Sigmoid colon (tissue), 7 donors: ENCODE data around the gene PHKB. TPM values are rescaled to one million over a fixed set of nuclear protein-coding genes. Genes with fewer than 3 reads are reported as not detected.

ENCODE experiments used
- DNase-seq: peaks from one replicate; pipeline ENCODE4 v3.0.0-alpha.2; 2019
- H3K27ac ChIP-seq, 4 donors: fragments of 200-600 bp; sonication (generic); one replicate each; pipeline ENCODE4 v1.5.1; 2016 to 2019; ENCODE audit warnings: mild to moderate bottlenecking in 1 of 4
- H3K27me3 ChIP-seq, 3 donors: fragments of 200-600 bp; sonication (generic); one replicate each; pipeline ENCODE4 v1.5.1; 2019; ENCODE audit warnings: mild to moderate bottlenecking in 1 of 3
- H3K36me3 ChIP-seq, 4 donors: fragments of 200-600 bp; sonication (generic); one replicate each; pipeline ENCODE4 v1.5.1; 2016 to 2019
- H3K4me1 ChIP-seq, 4 donors: fragments of 200-600 bp; sonication (generic); one replicate each; pipeline ENCODE4 v1.5.1; 2017 to 2019
- H3K4me3 ChIP-seq, 4 donors: fragments of 200-600 bp; sonication (generic); one replicate each; pipeline ENCODE4 v1.5.1; 2017 to 2019; ENCODE audit warnings: mild to moderate bottlenecking in 2 of 4, moderate library complexity in 1 of 4
- H3K9me3 ChIP-seq, 4 donors: fragments of 200-600 bp in 3 of 4; sonication (generic) in 3 of 4; one replicate each; pipeline versions ENCODE4 v1.5.1 to v1.6.1; 2013 to 2019
- CTCF ChIP-seq, 4 experiments: fragments of 450-650 bp in 3 of 4; fragments of 200-600 bp in 1 of 4; IDR thresholded peaks; one replicate each; pipeline ENCODE4 v1.5.1; 2016 to 2019; ENCODE audit warnings: antibody characterized with exemption in 4 of 4, mild to moderate bottlenecking in 3 of 4, moderate library complexity in 2 of 4
- EP300 ChIP-seq, 4 donors: sonication (generic); formaldehyde crosslinking; IDR thresholded peaks; one replicate each; pipeline ENCODE4 v1.6.1; 2017; ENCODE audit warnings: antibody characterized with exemption in 4 of 4
- POLR2A ChIP-seq, 2 donors: fragments of 450-650 bp; IDR thresholded peaks; one replicate each; pipeline ENCODE4 v1.6.1; 2016; ENCODE audit warnings: antibody characterized with exemption in 2 of 2, mild to moderate bottlenecking in 2 of 2, moderate library complexity in 2 of 2
- POLR2AphosphoS5 ChIP-seq, 4 donors: sonication (generic); formaldehyde crosslinking; IDR thresholded peaks; one replicate each; pipeline ENCODE4 v1.6.1; 2017; ENCODE audit warnings: antibody characterized with exemption in 4 of 4
- WGBS, 2 donors: extraction: QIAGEN DNeasy Blood & Tissue Kit; methylation state at CpG; one replicate each; pipeline ENCODE4 v1.1.7; 2013; 5-methylcytosine and 5-hydroxymethylcytosine counted together
- intact Hi-C: fragments of 100-400 bp; cut with DNase I; formaldehyde crosslinking; loops from one replicate; pipeline ENCODE4 v1.15.1; 2023
- polyA plus RNA-seq, 3 donors: library from polyadenylated mRNA; stranded (reverse); fragments of 200-250 nt; gene quantifications; one replicate each; pipeline ENCODE4 v1.2.3, GENCODE V29; 2013
- total RNA-seq, 4 donors: library from RNA; depleted of rRNA; stranded (reverse); fragments of >200 nt; gene quantifications; one replicate each; pipeline ENCODE4 v1.1.0, GENCODE V29; 2016
- donor health status: healthy with polysubstance abuse.
- donor health status: Bipolar disorder and iron deficiency.
- donor health status: healthy.

Gene PHKB
- total and polyA plus RNA-seq, 7 donors = 24.6 to 95.6 (median 60.5) TPM

GRCh38 chr16:47599512-47599911, 138.4 kb downstream of the PHKB start:
- Histone ChIP-seq H3K4me1 (no peaks in the 10 kb centered on the region), H3K9me3 (no peaks in the 10 kb centered on the region), H3K27ac (no peak overlapping the region), H3K27me3 (no peaks in the 10 kb centered on the region), H3K36me3 (peaks cover 0 to 34% (median 0%) of the 10 kb centered on the region in 4 donors), H3K4me3 (no peak overlapping the region)
- WGBS, 2 donors = 80 to 93% methylated on average over 2 of the region's 2 CpGs
- no peak for TF ChIP-seq POLR2A (IDR thresholded peaks at IDR 0.05)
- TF ChIP-seq EP300 (IDR thresholded peaks at IDR 0.05) = no peak
- TF ChIP-seq POLR2AphosphoS5 (IDR thresholded peaks at IDR 0.05) = no peak
- TF ChIP-seq CTCF (IDR thresholded peaks at IDR 0.05) = no peak
- DNase-seq = no peak
- intact Hi-C loops = no loop called here

GRCh38 chr16:47600376-47600775, 139.2 kb downstream of the PHKB start:
- Histone ChIP-seq H3K4me3 (no peak overlapping the region), H3K27me3 (no peaks in the 10 kb centered on the region), H3K4me1 (no peaks in the 10 kb centered on the region), H3K9me3 (no peaks in the 10 kb centered on the region), H3K36me3 (peaks cover 0 to 29% (median 0%) of the 10 kb centered on the region in 4 donors), H3K27ac (no peak overlapping the region)
- DNase-seq = no peak
- 90 to 97% methylated on average over 6 of the region's 6 CpGs for WGBS, 2 donors
- intact Hi-C loops = no loop called here
- no peak for TF ChIP-seq POLR2AphosphoS5 (IDR thresholded peaks at IDR 0.05)
- no peak for TF ChIP-seq POLR2A (IDR thresholded peaks at IDR 0.05)
- TF ChIP-seq CTCF (IDR thresholded peaks at IDR 0.05) = no peak
- no peak for TF ChIP-seq EP300 (IDR thresholded peaks at IDR 0.05)

GRCh38 chr16:47604306-47604705, 143.2 kb downstream of the PHKB start:
- no peak overlapping the region for H3K27ac ChIP-seq
- H3K9me3 ChIP-seq = no peaks in the 10 kb centered on the region
- intact Hi-C loops = no loop called here
- no peaks in the 10 kb centered on the region for H3K27me3 ChIP-seq
- H3K4me1 ChIP-seq = no peaks in the 10 kb centered on the region
- DNase-seq = no peak
- TF ChIP-seq EP300 (IDR thresholded peaks at IDR 0.05) (no peak), POLR2AphosphoS5 (IDR thresholded peaks at IDR 0.05) (no peak), CTCF (IDR thresholded peaks at IDR 0.05) (no peak), POLR2A (IDR thresholded peaks at IDR 0.05) (no peak)
- H3K4me3 ChIP-seq = no peak overlapping the region
- peaks cover 0 to 23% (median 0%) of the 10 kb centered on the region in 4 donors for H3K36me3 ChIP-seq

GRCh38 chr16:47611042-47611441, 149.9 kb downstream of the PHKB start:
- Histone ChIP-seq H3K4me1 (peaks cover 0 to 5% (median 0%) of the 10 kb centered on the region in 4 donors), H3K36me3 (peaks cover 0 to 10% (median 6%) of the 10 kb centered on the region in 4 donors), H3K4me3 (no peak overlapping the region), H3K9me3 (no peaks in the 10 kb centered on the region), H3K27ac (no peak overlapping the region), H3K27me3 (no peaks in the 10 kb centered on the region)
- no peak for DNase-seq
- intact Hi-C loops = no loop called here
- TF ChIP-seq CTCF (IDR thresholded peaks at IDR 0.05) = no peak
- TF ChIP-seq POLR2AphosphoS5 (IDR thresholded peaks at IDR 0.05) = no peak
- TF ChIP-seq EP300 (IDR thresholded peaks at IDR 0.05) = no peak
- no peak for TF ChIP-seq POLR2A (IDR thresholded peaks at IDR 0.05)
- 90 to 92% methylated on average over 2 of the region's 2 CpGs for WGBS, 2 donors

- no peaks in the 10 kb centered on the region for H3K27me3 ChIP-seq
- WGBS, 2 donors = 95 to 97% methylated on average over 4 of the region's 4 CpGs
- H3K4me3 ChIP-seq = no peak overlapping the region
- intact Hi-C loops = no loop called here
- H3K27ac ChIP-seq = no peak overlapping the region
- H3K4me1 ChIP-seq = peaks cover 0 to 5% (median 0%) of the 10 kb centered on the region in 4 donors
- no peak for DNase-seq
- H3K36me3 ChIP-seq = peaks cover 0 to 9% (median 5%) of the 10 kb centered on the region in 4 donors
- H3K9me3 ChIP-seq = no peaks in the 10 kb centered on the region
- TF ChIP-seq POLR2A (IDR thresholded peaks at IDR 0.05) (no peak), CTCF (IDR thresholded peaks at IDR 0.05) (no peak), POLR2AphosphoS5 (IDR thresholded peaks at IDR 0.05) (no peak), EP300 (IDR thresholded peaks at IDR 0.05) (no peak)
Measured at GRCh38 chr16:47611848-47612493, 150.8 kb downstream of the PHKB start.
